Stimulated activated CD4-positive, alpha-beta T cell treated with anti-CD3 and anti-CD28 coated beads, Interleukin-4, amount 100 ng/mL, for 24 hours (primary cell): ENCODE data around the gene CREBZF.
"Not testable (repeated sequence)": the region's sequence is repeated elsewhere in the genome, so short reads cannot be mapped to it uniquely, and the experiment has no call there.

Source experiments
- DNase-seq: peaks from one replicate; pipeline ENCODE4 v3.0.0-alpha.2; 2020

Gene CREBZF

GRCh38 chr11:85668157-85668556, 3.2 kb upstream of the CREBZF start:
- DNase-seq = no peak

- no peak for DNase-seq
Measured at GRCh38 chr11:85666687-85667086, 1.8 kb upstream of the CREBZF start.

DNA sequence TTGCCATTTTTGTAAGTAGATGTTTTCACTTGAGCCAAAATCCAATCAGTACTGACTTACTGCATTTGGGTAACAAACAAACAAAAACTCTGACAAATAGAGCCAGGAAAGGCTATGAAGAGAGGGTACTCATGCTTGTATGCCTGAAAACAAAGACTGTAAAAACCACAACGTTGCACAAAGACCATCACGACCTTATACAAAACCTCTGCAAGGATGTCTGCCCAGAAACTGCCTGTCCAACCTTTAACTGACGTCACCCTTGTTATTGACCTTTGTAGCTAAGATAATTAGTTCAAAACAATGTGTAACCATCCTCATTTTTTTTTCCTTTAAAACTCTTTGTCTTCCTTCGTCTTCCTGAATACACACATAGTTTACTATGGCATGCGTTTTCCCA, 804 bp upstream of the CREBZF start:
- no peak for DNase-seq

DNA sequence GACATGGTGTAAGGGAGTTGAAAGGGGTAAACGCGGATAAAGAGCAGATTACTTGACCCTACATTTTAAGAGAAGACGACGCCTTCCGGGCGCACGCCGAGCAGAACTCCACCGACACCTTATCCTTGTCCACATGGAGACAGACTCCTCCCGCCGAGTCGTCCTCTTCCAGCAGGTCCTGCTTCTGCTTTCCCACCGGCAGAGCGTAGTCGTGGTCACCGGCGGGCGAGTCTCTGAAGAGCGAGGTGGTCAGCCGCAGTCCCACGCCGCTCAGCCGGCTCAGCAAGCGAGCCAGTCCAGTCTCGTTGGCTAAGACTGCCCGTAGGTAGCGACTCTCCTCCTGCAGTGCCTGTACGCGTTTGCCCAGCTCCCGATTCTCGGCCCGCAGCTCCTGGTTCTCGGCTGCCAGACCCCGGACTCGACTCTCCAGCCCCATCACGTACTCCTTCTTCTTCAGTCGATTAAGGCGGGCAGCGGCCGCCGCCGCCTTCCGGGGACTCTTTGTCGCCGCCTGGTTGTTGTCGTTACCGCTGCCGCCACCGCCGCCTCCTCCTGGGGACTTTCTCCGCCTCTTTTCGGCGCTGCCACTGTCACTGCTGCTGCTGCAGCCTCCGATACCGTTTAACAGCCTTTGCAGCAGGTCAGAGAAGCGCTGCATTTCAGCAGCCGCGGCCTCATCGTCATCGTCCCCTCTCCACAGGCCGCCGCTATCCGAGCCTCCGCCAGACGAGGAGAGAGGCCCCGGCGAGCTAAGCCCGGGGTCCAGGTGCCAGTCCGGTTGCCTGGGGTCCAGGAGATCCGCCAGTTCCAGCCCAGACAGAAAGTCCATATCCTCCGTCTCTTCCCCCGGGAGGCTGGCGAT, 945 bp downstream of the CREBZF start:
- DNase-seq = peak; percentile 90

DNA sequence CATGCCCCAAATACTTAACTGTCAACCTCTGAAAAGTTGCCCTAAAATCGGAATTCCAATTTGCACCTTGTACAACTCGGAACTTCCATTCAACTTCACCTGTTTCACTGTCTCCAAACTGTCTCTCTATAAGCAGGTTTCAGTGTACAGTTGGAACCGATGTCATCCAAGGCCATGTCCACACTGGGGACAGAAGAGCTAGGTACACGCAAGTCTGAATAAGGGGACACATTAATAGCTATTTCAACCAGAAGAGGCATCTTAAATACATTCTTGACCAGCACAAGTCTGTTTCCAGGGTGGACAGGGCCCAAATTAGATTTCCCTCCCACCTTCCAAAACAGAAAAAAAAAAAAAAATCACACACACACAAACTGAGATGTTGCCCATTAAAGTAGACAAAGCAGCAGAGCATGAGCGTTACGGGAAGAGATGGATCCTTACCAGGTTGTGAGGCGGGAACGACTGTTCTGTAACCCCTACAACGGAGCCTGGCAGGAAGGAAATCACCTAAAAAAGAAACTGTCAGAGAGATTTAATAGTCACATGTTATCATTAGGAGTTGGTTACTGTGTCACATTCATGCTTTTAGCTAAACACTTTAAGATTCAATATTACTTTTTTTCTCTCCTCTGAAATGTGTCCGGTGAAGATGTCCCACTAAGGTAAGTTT, 1.7 kb downstream of the CREBZF start:
- no peak for DNase-seq

- DNase-seq = no peak
Measured at GRCh38 chr11:85661972-85662664, 2.8 kb downstream of the CREBZF start.

DNA sequence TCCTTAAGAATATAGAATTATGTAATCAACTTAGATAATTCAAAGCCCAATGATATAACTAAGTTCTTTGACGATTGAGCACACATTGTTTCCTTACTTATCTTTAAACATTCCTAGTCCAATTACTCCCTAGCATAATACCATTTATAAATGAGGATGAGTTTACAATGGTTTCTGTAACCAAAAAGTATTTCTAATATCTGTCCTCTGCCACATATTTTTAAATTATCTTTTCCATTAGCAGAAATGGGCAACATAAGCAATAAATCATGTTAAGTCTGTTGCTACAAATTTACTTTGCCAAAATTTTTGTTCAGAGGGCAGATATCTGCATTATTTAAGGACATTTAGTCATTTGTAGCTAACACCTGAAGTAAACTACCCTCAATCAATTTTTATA, 6.7 kb downstream of the CREBZF start:
- no peak for DNase-seq

GRCh38 chr11:85656777-85657176, 8.2 kb downstream of the CREBZF start:
- no peak for DNase-seq

- DNase-seq = not testable (repeated sequence)
Measured at GRCh38 chr11:85654343-85654742, 10.6 kb downstream of the CREBZF start.

GRCh38 chr11:85652786-85653447, 12.0 kb downstream of the CREBZF start:
- no peak for DNase-seq

GRCh38 chr11:85651118-85651517, 13.8 kb downstream of the CREBZF start:
- DNase-seq = no peak

GRCh38 chr11:85647604-85648299, 17.2 kb downstream of the CREBZF start, which contains the start of gene TMEM126A:
Gene TMEM126A, plus strand, starts transcription at chr11:85647967. Its CDS starts 2,289 bp downstream, at chr11:85650256.
- peak; percentile 93 for DNase-seq

DNA sequence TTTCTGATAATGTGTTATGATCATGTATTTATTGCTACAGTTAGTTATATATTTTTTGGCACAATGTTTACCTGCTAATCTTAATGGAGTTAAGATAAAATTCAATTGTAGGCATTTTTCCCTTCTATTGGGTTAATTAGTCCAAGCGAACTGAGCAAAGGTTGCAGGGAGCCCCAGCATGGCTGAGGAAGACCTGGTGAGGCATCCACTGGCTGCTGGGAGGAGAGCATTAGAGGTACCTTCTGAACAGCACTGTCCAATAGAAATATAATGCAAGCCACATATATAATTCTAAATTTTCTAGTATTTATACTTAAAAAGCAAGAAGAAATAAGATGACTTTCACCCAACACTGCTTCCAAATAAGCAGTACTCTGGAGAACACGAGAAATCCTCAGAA, 17.9 kb downstream of the CREBZF start:
- no peak for DNase-seq

GRCh38 chr11:85643191-85643614, 21.7 kb downstream of the CREBZF start:
- no peak for DNase-seq

DNA sequence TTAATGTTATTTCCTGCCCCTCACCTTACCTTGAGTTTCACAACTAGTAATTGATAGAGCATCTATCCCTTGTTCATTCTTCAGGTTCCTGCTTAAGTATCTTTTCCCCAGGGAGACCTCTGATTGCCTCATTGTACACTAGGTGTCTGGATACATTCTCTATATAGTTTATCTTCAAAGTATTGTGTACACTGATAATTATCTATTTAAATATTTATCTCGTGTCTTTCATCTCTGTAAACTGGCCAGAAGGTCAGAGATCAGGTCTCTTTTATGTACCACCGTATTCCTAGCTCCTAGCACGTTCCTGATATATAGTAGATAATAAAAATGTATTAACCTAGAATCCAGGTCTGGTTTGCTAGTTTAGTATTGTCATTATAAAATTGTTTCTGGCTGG, 30.2 kb downstream of the CREBZF start:
- no peak for DNase-seq

DNA sequence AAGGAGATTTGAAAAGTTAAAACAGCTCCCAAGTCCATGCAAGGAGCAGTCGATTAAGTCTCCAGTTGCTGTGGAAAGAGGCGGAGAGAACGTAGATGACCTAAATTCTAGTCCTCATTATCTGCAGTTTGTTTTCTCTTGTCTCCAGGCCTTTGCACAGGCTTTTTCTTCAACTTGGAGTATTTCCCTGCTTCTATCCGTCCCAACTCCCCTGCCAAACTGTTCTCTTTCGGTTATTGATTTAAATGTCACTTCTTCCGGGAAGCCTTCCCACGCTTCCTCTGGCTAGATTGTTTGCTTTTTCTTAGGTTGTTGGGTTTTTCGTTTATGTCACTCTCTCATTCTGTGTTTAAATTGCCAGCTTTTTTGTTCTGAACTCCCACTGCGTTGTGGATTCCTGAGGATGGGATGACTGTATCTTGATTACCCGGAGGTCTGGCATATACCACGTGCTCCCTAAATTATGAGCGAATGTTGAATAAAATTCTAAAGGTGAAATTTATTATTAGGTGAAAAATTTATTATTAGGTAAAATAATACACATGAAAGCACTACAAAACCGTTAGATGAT, 36.1 kb downstream of the CREBZF start:
- DNase-seq = peak; percentile 24

GRCh38 chr11:85627998-85628770, 36.7 kb downstream of the CREBZF start, which contains the start of gene TMEM126B:
Gene TMEM126B, plus strand, starts transcription at chr11:85628593. Its CDS starts 15 bp downstream, at chr11:85628608.
- DNase-seq = peak; percentile 98

GRCh38 chr11:85627332-85627997, 37.5 kb downstream of the CREBZF start, which contains the start of gene DLG2:
Gene DLG2, minus strand, starts transcription at chr11:85627344.
- DNase-seq = no peak

DNA sequence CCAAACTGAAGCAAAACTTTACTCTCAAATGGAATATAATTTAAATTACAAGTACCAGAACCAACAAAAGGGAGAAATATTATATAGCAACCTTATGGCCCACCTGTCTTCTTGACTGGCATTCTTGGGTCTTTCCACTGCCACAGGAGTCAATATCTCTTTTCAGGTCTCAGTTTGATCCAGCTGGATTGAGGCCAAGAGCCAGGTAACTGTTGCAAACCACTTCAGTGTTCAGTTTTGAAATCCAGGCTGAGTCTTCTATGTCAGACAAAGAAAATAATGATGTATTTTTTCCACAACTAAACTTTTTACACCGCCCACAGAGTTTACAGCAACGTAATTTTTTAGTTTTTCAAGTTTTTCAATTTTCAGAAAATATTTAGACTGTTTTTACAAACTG, 38.4 kb downstream of the CREBZF start:
- no peak for DNase-seq

GRCh38 chr11:85620256-85620655, 44.7 kb downstream of the CREBZF start:
- no peak for DNase-seq
